HepG2 (cell line): ENCODE results near the gene LPXN. TPM values are rescaled to one million over a fixed set of nuclear protein-coding genes. Genes with fewer than 3 reads are reported as not detected.

Source experiments
- JUND ChIP-seq: sonication (generic); formaldehyde crosslinking; IDR thresholded peaks from 2 replicates; pipeline ENCODE4 v1.8.0; 2022; ENCODE audit warnings: mild to moderate bottlenecking, missing genetic modification reagents
- MIER2 ChIP-seq: IDR thresholded peaks from 2 replicates; pipeline ENCODE4 v1.6.1; 2016; ENCODE audit warnings: missing biosample characterization, missing genetic modification reagents
- MTA1 ChIP-seq: sonication (generic); formaldehyde crosslinking; IDR thresholded peaks from 2 replicates; pipeline ENCODE4 v1.4.0; 2020; ENCODE audit warnings: missing genetic modification reagents, mild to moderate bottlenecking, borderline replicate concordance
- SCMH1 ChIP-seq: sonication (generic); formaldehyde crosslinking; IDR thresholded peaks from 2 replicates; pipeline ENCODE4 v1.9.0; 2021; ENCODE audit warnings: missing genetic modification reagents, mild to moderate bottlenecking, borderline replicate concordance
- ZFP62 ChIP-seq: sonication (generic); formaldehyde crosslinking; IDR thresholded peaks from 2 replicates; pipeline ENCODE4 v1.4.0; 2020; ENCODE audit warnings: missing genetic modification reagents
- ZMYM3 ChIP-seq: sonication (generic); formaldehyde crosslinking; IDR thresholded peaks from 2 replicates; pipeline ENCODE4 v1.5.1; 2020; ENCODE audit warnings: mild to moderate bottlenecking, missing genetic modification reagents
- ZNF33B ChIP-seq: sonication (generic); formaldehyde crosslinking; IDR thresholded peaks from 2 replicates; pipeline ENCODE4 v1.5.1; 2020; ENCODE audit warnings: mild to moderate bottlenecking, missing genetic modification reagents
- ZNF562 ChIP-seq: sonication (generic); formaldehyde crosslinking; IDR thresholded peaks from 2 replicates; pipeline ENCODE4 v1.8.0; 2022; ENCODE audit warnings: missing genetic modification reagents, borderline replicate concordance
- ZNF772 ChIP-seq: sonication (generic); formaldehyde crosslinking; IDR thresholded peaks from 2 replicates; pipeline ENCODE4 v1.5.0; 2020; ENCODE audit warnings: mild to moderate bottlenecking, missing genetic modification reagents
- polyA plus RNA-seq, 8 experiments: library from polyadenylated mRNA; depleted of rRNA in 3 of 8; stranded (reverse) in 7 of 8; unstranded in 1 of 8; fragments of >200 nt; fragmentation: Illumina TruSeq in 4 of 8; extraction: Trizol in 4 of 8; gene quantifications; 2 replicates each; pipeline versions ENCODE4 v1.2.1 to v1.2.3, GENCODE V29; 2011 to 2016; ENCODE audit warnings: low read depth in 4 of 8, missing spikeins in 1 of 8, mixed read lengths in 1 of 8; ENCODE audit not compliant: insufficient read depth in 1 of 8
- total RNA-seq, 5 experiments: library from RNA; depleted of rRNA; stranded (reverse); fragments of >200 nt; fragmentation: Illumina TruSeq; extraction: Trizol; gene quantifications; 2 replicates each; pipeline ENCODE4 v1.2.3, GENCODE V29; 2016; ENCODE audit warnings: low read depth in 1 of 5
- TF ChIP-seq, protein P1 (sequence below): sonication (generic); formaldehyde crosslinking; IDR thresholded peaks from 2 replicates; pipeline ENCODE4 v1.4.0; 2020; ENCODE audit warnings: missing genetic modification reagents
- TF ChIP-seq, protein P2 (sequence below): sonication (generic); formaldehyde crosslinking; IDR thresholded peaks from 2 replicates; pipeline ENCODE4 v1.8.0; 2022; ENCODE audit warnings: missing genetic modification reagents, mild to moderate bottlenecking, moderate library complexity, borderline replicate concordance
- TF ChIP-seq, protein P3 (sequence below): IDR thresholded peaks from 2 replicates; pipeline ENCODE4 v1.6.1; 2016; ENCODE audit warnings: missing compliant biosample characterization, missing genetic modification reagents, borderline replicate concordance
- TF ChIP-seq, protein P4 (sequence below): sonication (generic); formaldehyde crosslinking; IDR thresholded peaks from 2 replicates; pipeline ENCODE4 v1.5.1; 2020; ENCODE audit warnings: mild to moderate bottlenecking, missing genetic modification reagents, borderline replicate concordance

Gene LPXN
- total and polyA plus RNA-seq, 2 of the 13 experiments (the other 11 are each of a cell fraction or from before 2014, with no cell fraction given): 1.7 to 3.5 TPM

DNA sequence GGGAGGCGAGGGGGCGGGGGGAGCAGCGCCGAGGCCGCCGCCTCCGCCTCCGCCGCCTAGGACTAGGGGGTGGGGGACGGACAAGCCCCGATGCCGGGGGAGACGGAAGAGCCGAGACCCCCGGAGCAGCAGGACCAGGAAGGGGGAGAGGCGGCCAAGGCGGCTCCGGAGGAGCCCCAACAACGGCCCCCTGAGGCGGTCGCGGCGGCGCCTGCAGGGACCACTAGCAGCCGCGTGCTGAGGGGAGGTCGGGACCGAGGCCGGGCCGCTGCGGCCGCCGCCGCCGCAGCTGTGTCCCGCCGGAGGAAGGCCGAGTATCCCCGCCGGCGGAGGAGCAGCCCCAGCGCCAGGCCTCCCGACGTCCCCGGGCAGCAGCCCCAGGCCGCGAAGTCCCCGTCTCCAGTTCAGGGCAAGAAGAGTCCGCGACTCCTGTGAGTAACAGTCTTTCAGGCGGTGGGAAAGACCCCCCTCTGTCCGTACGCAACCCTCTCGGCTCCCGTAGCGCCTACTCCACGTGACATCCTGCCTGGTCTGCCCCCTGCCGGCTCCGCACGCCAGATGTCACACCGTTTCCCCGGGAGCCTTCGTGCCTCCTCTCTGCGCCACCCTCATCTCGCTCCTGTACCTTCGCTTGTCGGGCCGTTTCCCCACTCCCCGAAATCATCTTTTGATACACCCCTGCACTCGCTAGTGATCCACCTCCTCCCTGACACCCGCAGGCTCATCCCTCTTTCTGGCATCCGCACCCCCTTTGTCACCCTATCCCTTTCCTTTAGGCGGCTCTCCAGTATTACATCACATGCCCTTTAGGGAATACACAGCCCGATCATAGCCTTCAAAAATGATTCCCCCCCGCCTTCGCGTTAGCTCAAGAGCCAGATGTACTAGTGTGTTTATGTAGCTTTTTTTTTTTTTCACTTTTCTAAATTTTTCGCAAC, 3.8 kb upstream of the LPXN start (continued):
- no peak for TF ChIP-seq SCMH1 (CRISPR knock-in tag)
- TF ChIP-seq ZFP62 (CRISPR knock-in tag): no peak
- TF ChIP-seq, protein P1, sequence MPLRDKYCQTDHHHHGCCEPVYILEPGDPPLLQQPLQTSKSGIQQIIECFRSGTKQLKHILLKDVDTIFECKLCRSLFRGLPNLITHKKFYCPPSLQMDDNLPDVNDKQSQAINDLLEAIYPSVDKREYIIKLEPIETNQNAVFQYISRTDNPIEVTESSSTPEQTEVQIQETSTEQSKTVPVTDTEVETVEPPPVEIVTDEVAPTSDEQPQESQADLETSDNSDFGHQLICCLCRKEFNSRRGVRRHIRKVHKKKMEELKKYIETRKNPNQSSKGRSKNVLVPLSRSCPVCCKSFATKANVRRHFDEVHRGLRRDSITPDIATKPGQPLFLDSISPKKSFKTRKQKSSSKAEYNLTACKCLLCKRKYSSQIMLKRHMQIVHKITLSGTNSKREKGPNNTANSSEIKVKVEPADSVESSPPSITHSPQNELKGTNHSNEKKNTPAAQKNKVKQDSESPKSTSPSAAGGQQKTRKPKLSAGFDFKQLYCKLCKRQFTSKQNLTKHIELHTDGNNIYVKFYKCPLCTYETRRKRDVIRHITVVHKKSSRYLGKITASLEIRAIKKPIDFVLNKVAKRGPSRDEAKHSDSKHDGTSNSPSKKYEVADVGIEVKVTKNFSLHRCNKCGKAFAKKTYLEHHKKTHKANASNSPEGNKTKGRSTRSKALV (CRISPR knock-in tag): no peak
- TF ChIP-seq MTA1 (CRISPR knock-in tag): no peak; the same call in 1 of the 2 replicates
- TF ChIP-seq, protein P2, sequence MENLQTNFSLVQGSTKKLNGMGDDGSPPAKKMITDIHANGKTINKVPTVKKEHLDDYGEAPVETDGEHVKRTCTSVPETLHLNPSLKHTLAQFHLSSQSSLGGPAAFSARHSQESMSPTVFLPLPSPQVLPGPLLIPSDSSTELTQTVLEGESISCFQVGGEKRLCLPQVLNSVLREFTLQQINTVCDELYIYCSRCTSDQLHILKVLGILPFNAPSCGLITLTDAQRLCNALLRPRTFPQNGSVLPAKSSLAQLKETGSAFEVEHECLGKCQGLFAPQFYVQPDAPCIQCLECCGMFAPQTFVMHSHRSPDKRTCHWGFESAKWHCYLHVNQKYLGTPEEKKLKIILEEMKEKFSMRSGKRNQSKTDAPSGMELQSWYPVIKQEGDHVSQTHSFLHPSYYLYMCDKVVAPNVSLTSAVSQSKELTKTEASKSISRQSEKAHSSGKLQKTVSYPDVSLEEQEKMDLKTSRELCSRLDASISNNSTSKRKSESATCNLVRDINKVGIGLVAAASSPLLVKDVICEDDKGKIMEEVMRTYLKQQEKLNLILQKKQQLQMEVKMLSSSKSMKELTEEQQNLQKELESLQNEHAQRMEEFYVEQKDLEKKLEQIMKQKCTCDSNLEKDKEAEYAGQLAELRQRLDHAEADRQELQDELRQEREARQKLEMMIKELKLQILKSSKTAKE (CRISPR knock-in tag): no peak
- TF ChIP-seq MIER2 (CRISPR knock-in tag): no peak
- TF ChIP-seq JUND (CRISPR knock-in tag): no peak
- TF ChIP-seq, protein P3, sequence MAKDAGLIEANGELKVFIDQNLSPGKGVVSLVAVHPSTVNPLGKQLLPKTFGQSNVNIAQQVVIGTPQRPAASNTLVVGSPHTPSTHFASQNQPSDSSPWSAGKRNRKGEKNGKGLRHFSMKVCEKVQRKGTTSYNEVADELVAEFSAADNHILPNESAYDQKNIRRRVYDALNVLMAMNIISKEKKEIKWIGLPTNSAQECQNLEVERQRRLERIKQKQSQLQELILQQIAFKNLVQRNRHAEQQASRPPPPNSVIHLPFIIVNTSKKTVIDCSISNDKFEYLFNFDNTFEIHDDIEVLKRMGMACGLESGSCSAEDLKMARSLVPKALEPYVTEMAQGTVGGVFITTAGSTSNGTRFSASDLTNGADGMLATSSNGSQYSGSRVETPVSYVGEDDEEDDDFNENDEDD (CRISPR knock-in tag): peak; percentile 67; the same call in 1 of the 2 replicates
- TF ChIP-seq ZNF772 (CRISPR knock-in tag): peak; percentile 66; the same call in 1 of the 2 replicates
- TF ChIP-seq, protein P4, sequence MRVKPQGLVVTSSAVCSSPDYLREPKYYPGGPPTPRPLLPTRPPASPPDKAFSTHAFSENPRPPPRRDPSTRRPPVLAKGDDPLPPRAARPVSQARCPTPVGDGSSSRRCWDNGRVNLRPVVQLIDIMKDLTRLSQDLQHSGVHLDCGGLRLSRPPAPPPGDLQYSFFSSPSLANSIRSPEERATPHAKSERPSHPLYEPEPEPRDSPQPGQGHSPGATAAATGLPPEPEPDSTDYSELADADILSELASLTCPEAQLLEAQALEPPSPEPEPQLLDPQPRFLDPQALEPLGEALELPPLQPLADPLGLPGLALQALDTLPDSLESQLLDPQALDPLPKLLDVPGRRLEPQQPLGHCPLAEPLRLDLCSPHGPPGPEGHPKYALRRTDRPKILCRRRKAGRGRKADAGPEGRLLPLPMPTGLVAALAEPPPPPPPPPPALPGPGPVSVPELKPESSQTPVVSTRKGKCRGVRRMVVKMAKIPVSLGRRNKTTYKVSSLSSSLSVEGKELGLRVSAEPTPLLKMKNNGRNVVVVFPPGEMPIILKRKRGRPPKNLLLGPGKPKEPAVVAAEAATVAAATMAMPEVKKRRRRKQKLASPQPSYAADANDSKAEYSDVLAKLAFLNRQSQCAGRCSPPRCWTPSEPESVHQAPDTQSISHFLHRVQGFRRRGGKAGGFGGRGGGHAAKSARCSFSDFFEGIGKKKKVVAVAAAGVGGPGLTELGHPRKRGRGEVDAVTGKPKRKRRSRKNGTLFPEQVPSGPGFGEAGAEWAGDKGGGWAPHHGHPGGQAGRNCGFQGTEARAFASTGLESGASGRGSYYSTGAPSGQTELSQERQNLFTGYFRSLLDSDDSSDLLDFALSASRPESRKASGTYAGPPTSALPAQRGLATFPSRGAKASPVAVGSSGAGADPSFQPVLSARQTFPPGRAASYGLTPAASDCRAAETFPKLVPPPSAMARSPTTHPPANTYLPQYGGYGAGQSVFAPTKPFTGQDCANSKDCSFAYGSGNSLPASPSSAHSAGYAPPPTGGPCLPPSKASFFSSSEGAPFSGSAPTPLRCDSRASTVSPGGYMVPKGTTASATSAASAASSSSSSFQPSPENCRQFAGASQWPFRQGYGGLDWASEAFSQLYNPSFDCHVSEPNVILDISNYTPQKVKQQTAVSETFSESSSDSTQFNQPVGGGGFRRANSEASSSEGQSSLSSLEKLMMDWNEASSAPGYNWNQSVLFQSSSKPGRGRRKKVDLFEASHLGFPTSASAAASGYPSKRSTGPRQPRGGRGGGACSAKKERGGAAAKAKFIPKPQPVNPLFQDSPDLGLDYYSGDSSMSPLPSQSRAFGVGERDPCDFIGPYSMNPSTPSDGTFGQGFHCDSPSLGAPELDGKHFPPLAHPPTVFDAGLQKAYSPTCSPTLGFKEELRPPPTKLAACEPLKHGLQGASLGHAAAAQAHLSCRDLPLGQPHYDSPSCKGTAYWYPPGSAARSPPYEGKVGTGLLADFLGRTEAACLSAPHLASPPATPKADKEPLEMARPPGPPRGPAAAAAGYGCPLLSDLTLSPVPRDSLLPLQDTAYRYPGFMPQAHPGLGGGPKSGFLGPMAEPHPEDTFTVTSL (CRISPR knock-in tag): no peak
- TF ChIP-seq ZNF33B (CRISPR knock-in tag): peak; percentile 22; the same call in 1 of the 2 replicates
- no peak for TF ChIP-seq ZNF562
- TF ChIP-seq ZMYM3 (CRISPR knock-in tag): peak; percentile 46; the same call in 1 of the 2 replicates
